GM12878 (cell line): ENCODE data around the gene DGKQ. TPM values are rescaled to one million over a fixed set of nuclear protein-coding genes. Genes with fewer than 3 reads are reported as not detected.
A peak's percentile ranks its signal among the peaks of the same experiment; 100 is the strongest.
"Not testable (repeated sequence)": the region's sequence is repeated elsewhere in the genome, so short reads cannot be mapped to it uniquely, and the experiment has no call there.

Experiments used
- ATAC-seq: fragments of 200-7000 bp; cut with Tn5 transposase; 3 replicates; pipeline ENCODE4 v1.9.1; 2020; ENCODE audit warnings: mild to moderate bottlenecking, moderate library complexity
- BruUV-seq: library from RNA; stranded (reverse); fragments of 400-500 nt; replicated peaks from 2 replicates; lab custom pipeline; 2021; lab: Mats Ljungman, UMichigan
- CTCF ChIA-PET: fragments of 300-600 bp; sonication (Branson Sonifier 250); formaldehyde crosslinking; extraction: SDS; loops from one replicate; lab custom pipeline; 2021; ENCODE audit warnings: inconsistent platforms; lab: Yijun Ruan, JAX
- POLR2A ChIA-PET: fragments of 350-600 bp; formaldehyde crosslinking; extraction: SDS; loops from one replicate; lab custom pipeline; 2021; ENCODE audit warnings: inconsistent platforms; lab: Charles Lee
- RAD21 ChIA-PET: fragments of 300-600 bp; sonication (Branson Sonifier 250); formaldehyde crosslinking; loops from one replicate; lab custom pipeline; 2023; ENCODE audit warnings: antibody characterized with exemption; ENCODE audit not compliant: unreplicated experiment; lab: Charles Lee
- SMC1A ChIA-PET: fragments of 300-600 bp; sonication (Branson Sonifier 250); formaldehyde crosslinking; loops from one replicate; lab custom pipeline; 2023; ENCODE audit not compliant: unreplicated experiment, uncharacterized antibody; lab: Charles Lee
- DNase-seq: peaks from one replicate; pipeline ENCODE4 v3.0.0-alpha.2; 2011; ENCODE audit warnings: low read depth, low spot score
- FAIRE-seq: peaks from 3 replicates; lab custom pipeline; 2011; peaks lifted over from hg19 to GRCh38; lab: Jason Lieb, UNC
- H2AFZ ChIP-seq: 2 replicates; pipeline ENCODE4 v1.6.0; 2011; ENCODE audit warnings: low read depth, low read length, control low read depth; ENCODE audit not compliant: control insufficient read depth
- H3K27ac ChIP-seq: 2 replicates; pipeline ENCODE4 v1.5.1; 2011; ENCODE audit warnings: control low read depth; ENCODE audit not compliant: control insufficient read depth, insufficient read depth
- H3K27me3 ChIP-seq, 2 experiments: replicated peaks in 1 of 2; 2 replicates each; pipeline versions ENCODE4 v1.6.0 to v1.6.1; 2011; ENCODE audit warnings: low read length in 1 of 2; ENCODE audit not compliant: control insufficient read depth in 2 of 2, insufficient read depth in 2 of 2
- H3K36me3 ChIP-seq, 2 experiments: 2 replicates each; pipeline ENCODE4 v1.5.1; 2011; ENCODE audit warnings: low read length in 1 of 2; ENCODE audit not compliant: control insufficient read depth in 2 of 2, insufficient read depth in 2 of 2
- H3K4me1 ChIP-seq: 2 replicates; pipeline ENCODE4 v1.6.1; 2011; ENCODE audit warnings: mild to moderate bottlenecking, low read length, moderate library complexity, mixed read lengths; ENCODE audit not compliant: control insufficient read depth, insufficient read depth
- H3K4me2 ChIP-seq: 2 replicates; pipeline ENCODE4 v1.6.0; 2011; ENCODE audit warnings: control low read depth; ENCODE audit not compliant: control insufficient read depth, insufficient read depth
- H3K4me3 ChIP-seq: fragments of 200-600 bp; sonication (generic); 2 replicates; pipeline ENCODE4 v1.5.1; 2016
- H3K79me2 ChIP-seq: 2 replicates; pipeline ENCODE4 v1.6.0; 2011; ENCODE audit warnings: low read length; ENCODE audit not compliant: control insufficient read depth, insufficient read depth
- H3K9ac ChIP-seq: 2 replicates; pipeline ENCODE4 v1.8.0; 2011; ENCODE audit warnings: low read length, control low read depth, mixed read lengths; ENCODE audit not compliant: control insufficient read depth, insufficient read depth
- H3K9me3 ChIP-seq: replicated peaks from 3 replicates; pipeline ENCODE4 v1.5.1; 2011; ENCODE audit warnings: mild to moderate bottlenecking, low read length; ENCODE audit not compliant: control insufficient read depth, insufficient read depth
- H4K20me1 ChIP-seq: 2 replicates; pipeline ENCODE4 v1.6.0; 2011; ENCODE audit not compliant: control insufficient read depth, insufficient read depth
- CBFB ChIP-seq: IDR thresholded peaks from 2 replicates; pipeline ENCODE4 v1.6.1; 2016; ENCODE audit warnings: antibody characterized with exemption, low read depth
- HDGF ChIP-seq: fragments of 450-650 bp; IDR thresholded peaks from 2 replicates; pipeline ENCODE4 v1.6.1; 2016; ENCODE audit warnings: antibody characterized with exemption
- POLR2AphosphoS2 ChIP-seq: IDR thresholded peaks from 2 replicates; pipeline ENCODE4 v1.6.1; 2011; ENCODE audit warnings: low read depth, mild to moderate bottlenecking, low read length, improper control_type of control experiment, moderate library complexity
- RB1 ChIP-seq: fragments of 450-650 bp; formaldehyde crosslinking; IDR thresholded peaks from 2 replicates; pipeline ENCODE4 v1.6.1; 2017; ENCODE audit warnings: mild to moderate bottlenecking, borderline replicate concordance
- RUNX3 ChIP-seq: IDR thresholded peaks from 2 replicates; pipeline ENCODE4 v1.6.1; 2012; ENCODE audit warnings: low read length, inconsistent platforms
- WGBS: methylation state at CpG from one replicate; pipeline ENCODE4 v1.1.6; 2016; ENCODE audit warnings: low lambda C conversion rate; ENCODE audit not compliant: insufficient replicate concordance, insufficient coverage; ENCODE audit errors: missing lambda C conversion rate; 5-methylcytosine and 5-hydroxymethylcytosine counted together
- in situ Hi-C: fragments of 300-500 bp; cut with MboI; formaldehyde crosslinking; loops from 9 replicates; pipeline ENCODE4 v1.14.3; 2018; ENCODE audit warnings: mixed read lengths
- intact Hi-C: fragments of 100-400 bp; cut with micrococcal nuclease; formaldehyde crosslinking; loops from one replicate; pipeline ENCODE4 v1.14.2; 2022; ENCODE audit not compliant: unreplicated experiment
- polyA plus RNA-seq, 11 experiments: library from polyadenylated mRNA; depleted of rRNA in 4 of 11; unstranded in 6 of 11; stranded (reverse) in 5 of 11; fragments of >200 nt; fragmentation: Nextera tagmentation in 4 of 11; fragmentation: Illumina TruSeq in 1 of 11; extraction: Ambion mirVana in 4 of 11; extraction: Trizol in 1 of 11; gene quantifications; 1 replicate in 1 of 11; 2 replicates in 10 of 11; pipeline versions ENCODE4 v1.2.1 to v1.2.3, GENCODE V29; 2011 to 2016; ENCODE audit warnings: inconsistent platforms in 2 of 11, missing spikeins in 2 of 11, low read depth in 1 of 11
- total RNA-seq, 4 experiments: library from RNA; depleted of rRNA in 3 of 4; stranded (reverse); fragments of >200 nt in 3 of 4; fragmentation: Illumina TruSeq in 1 of 4; extraction: Trizol in 1 of 4; gene quantifications; 2 replicates each; pipeline versions ENCODE4 v1.2.1 to v1.2.3, GENCODE V29; 2013 to 2021
- TF ChIP-seq, protein P1 (sequence below): IDR thresholded peaks from 2 replicates; pipeline ENCODE4 v1.6.1; 2012; ENCODE audit warnings: improper control_type of control experiment, low read depth, low read length; ENCODE audit not compliant: insufficient replicate concordance
- TF ChIP-seq, protein P2 (sequence below): fragments of 450-650 bp; IDR thresholded peaks from 2 replicates; pipeline ENCODE4 v1.6.1; 2016; ENCODE audit warnings: mild to moderate bottlenecking

DGKQ gene
- total and polyA plus RNA-seq, 10 of the 15 experiments (the other 5 are each of a cell fraction or from before 2014, with no cell fraction given), result 0.11 to 10.5 (median 1.4) TPM

DNA sequence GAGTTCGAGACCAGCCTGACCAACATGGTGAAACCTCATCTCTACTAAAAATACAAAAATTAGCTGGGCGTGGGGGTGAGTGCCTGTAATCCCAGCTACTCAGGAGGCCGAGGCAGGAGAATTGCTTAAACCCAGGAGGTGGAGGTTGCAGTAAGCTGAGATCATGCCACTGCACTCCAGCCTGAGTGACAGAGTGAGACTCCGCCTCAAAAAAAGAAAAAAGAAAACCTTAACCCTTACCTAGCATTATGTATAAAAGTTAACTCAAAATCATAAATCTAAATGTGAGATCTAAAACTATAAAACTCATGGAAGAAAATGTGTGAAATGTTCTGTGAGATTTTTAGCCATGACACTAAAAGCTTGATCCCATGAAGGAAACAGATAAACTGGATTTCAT, 33.9 kb downstream of the DGKQ start:
- 69% methylated on average over 4 of the region's 4 CpGs for WGBS
- intact Hi-C loops, result loop anchor here (5.0 to 10.0 kb wide), 2 partner anchors 33 to 265 kb away; partner anchors contain the start of genes ATP5ME, DGKQ and MYL5

DNA sequence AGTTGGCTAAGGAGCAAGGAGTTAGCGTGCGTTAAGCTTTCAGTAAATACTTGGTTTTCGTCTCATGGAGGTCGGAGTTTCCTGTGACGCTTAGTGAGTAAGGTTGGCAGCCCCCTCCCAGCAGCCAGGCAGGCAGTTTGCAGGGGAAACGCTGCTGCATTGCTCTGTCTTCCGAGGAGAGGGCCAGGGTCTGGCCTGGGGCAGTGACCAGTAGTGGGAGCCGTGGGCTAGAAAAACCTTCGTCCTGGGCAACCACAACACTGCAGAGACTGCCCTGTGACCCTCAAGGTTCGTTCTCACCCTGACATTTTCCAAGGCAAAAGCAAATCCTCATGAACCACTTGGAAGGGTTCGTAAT, 40.7 kb downstream of the DGKQ start:
- H3K9ac ChIP-seq, result peak overlapping the region; percentile 81
- peaks cover 42% of the 10 kb centered on the region for H3K79me2 ChIP-seq
- in situ Hi-C loops, result no loop called here
- H4K20me1 ChIP-seq, result peaks cover 12% of the 10 kb centered on the region; the same call in 1 of the 2 replicates
- no peaks in the 10 kb centered on the region; a peak in 1 of 4 replicates for H3K36me3 ChIP-seq
- POLR2A ChIA-PET, result interaction anchor here (0.8 to 1.7 kb wide), 5 partner anchors 10 to 151 kb away, joined by 3 to 15 read pairs (median 6); partner anchors contain the start of gene IDUA
- H3K27me3 ChIP-seq, result no peaks in the 10 kb centered on the region
- H3K27ac ChIP-seq, result peak overlapping the region; percentile 90
- H3K4me2 ChIP-seq, result peak overlapping the region; percentile 74
- RAD21 ChIA-PET, result interaction anchor here (1.0 to 8.6 kb wide), 6 partner anchors 9 to 414 kb away, joined by 3 to 48 read pairs (median 3); partner anchors contain the start of genes IDUA and UVSSA
- TSS peak; percentile 93 for BruUV-seq
- no peaks in the 10 kb centered on the region for H3K9me3 ChIP-seq
- DNase-seq (no peak), ATAC-seq (peak; percentile 15), FAIRE-seq (no peak)
- peaks cover 29% of the 10 kb centered on the region for H3K4me1 ChIP-seq
- SMC1A ChIA-PET, result interaction anchor here (1.0 to 5.1 kb wide), 2 partner anchors 10 to 54 kb away, joined by 3 to 47 read pairs; partner anchors contain the start of gene IDUA
- intact Hi-C loops, result loop anchor here (1.0 to 10.0 kb wide), 3 partner anchors 8 to 258 kb away; partner anchors contain the start of genes ATP5ME, IDUA and MYL5
- peak overlapping the region; percentile 98 for H3K4me3 ChIP-seq
- WGBS, result 6% methylated on average over 11 of the region's 11 CpGs
- peak overlapping the region; percentile 44 for H2AFZ ChIP-seq
- CTCF ChIA-PET, result interaction anchor here (1.3 to 1.5 kb wide), 2 partner anchors 10 to 54 kb away, joined by 5 to 6 read pairs; partner anchors contain the start of gene IDUA
- TF ChIP-seq, protein P1, sequence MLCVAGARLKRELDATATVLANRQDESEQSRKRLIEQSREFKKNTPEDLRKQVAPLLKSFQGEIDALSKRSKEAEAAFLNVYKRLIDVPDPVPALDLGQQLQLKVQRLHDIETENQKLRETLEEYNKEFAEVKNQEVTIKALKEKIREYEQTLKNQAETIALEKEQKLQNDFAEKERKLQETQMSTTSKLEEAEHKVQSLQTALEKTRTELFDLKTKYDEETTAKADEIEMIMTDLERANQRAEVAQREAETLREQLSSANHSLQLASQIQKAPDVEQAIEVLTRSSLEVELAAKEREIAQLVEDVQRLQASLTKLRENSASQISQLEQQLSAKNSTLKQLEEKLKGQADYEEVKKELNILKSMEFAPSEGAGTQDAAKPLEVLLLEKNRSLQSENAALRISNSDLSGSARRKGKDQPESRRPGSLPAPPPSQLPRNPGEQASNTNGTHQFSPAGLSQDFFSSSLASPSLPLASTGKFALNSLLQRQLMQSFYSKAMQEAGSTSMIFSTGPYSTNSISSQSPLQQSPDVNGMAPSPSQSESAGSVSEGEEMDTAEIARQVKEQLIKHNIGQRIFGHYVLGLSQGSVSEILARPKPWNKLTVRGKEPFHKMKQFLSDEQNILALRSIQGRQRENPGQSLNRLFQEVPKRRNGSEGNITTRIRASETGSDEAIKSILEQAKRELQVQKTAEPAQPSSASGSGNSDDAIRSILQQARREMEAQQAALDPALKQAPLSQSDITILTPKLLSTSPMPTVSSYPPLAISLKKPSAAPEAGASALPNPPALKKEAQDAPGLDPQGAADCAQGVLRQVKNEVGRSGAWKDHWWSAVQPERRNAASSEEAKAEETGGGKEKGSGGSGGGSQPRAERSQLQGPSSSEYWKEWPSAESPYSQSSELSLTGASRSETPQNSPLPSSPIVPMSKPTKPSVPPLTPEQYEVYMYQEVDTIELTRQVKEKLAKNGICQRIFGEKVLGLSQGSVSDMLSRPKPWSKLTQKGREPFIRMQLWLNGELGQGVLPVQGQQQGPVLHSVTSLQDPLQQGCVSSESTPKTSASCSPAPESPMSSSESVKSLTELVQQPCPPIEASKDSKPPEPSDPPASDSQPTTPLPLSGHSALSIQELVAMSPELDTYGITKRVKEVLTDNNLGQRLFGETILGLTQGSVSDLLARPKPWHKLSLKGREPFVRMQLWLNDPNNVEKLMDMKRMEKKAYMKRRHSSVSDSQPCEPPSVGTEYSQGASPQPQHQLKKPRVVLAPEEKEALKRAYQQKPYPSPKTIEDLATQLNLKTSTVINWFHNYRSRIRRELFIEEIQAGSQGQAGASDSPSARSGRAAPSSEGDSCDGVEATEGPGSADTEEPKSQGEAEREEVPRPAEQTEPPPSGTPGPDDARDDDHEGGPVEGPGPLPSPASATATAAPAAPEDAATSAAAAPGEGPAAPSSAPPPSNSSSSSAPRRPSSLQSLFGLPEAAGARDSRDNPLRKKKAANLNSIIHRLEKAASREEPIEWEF, result no peak
- no peak for TF ChIP-seq POLR2AphosphoS2
- TF ChIP-seq HDGF, result 0 out of 2 replicates have a peak, but pooled peaks have one; percentile 23
- TF ChIP-seq RUNX3, result peak; percentile 12; the same call in 1 of the 2 replicates
- TF ChIP-seq RB1, result 0 out of 2 replicates have a peak, but pooled peaks have one; percentile 0
- 0 out of 2 replicates have a peak, but pooled peaks have one; percentile 2 for TF ChIP-seq CBFB

More for the DNA sequence above, 33.9 kb downstream of the DGKQ start:
- H3K9me3 ChIP-seq, FAIRE-seq, H2AFZ ChIP-seq, BruUV-seq, H4K20me1 ChIP-seq, H3K36me3 ChIP-seq, H3K4me3 ChIP-seq, SMC1A ChIA-PET, H3K27ac ChIP-seq, H3K27me3 ChIP-seq, H3K79me2 ChIP-seq, H3K9ac ChIP-seq, DNase-seq, H3K4me2 ChIP-seq, ATAC-seq, in situ Hi-C loops, RAD21 ChIA-PET: not testable (repeated sequence)
- peaks cover 15% of the 10 kb centered on the region for H3K4me1 ChIP-seq
- TF ChIP-seq, protein P2, sequence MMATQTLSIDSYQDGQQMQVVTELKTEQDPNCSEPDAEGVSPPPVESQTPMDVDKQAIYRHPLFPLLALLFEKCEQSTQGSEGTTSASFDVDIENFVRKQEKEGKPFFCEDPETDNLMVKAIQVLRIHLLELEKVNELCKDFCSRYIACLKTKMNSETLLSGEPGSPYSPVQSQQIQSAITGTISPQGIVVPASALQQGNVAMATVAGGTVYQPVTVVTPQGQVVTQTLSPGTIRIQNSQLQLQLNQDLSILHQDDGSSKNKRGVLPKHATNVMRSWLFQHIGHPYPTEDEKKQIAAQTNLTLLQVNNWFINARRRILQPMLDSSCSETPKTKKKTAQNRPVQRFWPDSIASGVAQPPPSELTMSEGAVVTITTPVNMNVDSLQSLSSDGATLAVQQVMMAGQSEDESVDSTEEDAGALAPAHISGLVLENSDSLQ, result peak; percentile 25; the same call in 1 of the 2 replicates
- ChIA-PET CTCF (interaction anchor here (1.4 kb wide), 1 partner anchor 48 kb away, joined by 4 read pairs; no protein-coding TSS in a partner anchor), POLR2A (interaction anchor here (0.5 to 1.4 kb wide), 2 partner anchors 9 to 323 kb away, joined by 4 read pairs; no protein-coding TSS in a partner anchor)
